Psoas muscle (tissue), 8 donors: ENCODE measurements around the gene DMXL1. TPM values are rescaled to one million over a fixed set of nuclear protein-coding genes. Genes with fewer than 3 reads are reported as not detected.

Experiments used
- ATAC-seq, 4 donors: fragments of 200-7000 bp; cut with Tn5 transposase; one replicate each; pipeline ENCODE4 v1.9.1; 2020; ENCODE audit warnings: moderate library complexity in 3 of 4, mild to moderate bottlenecking in 2 of 4
- DNase-seq, 2 donors: peaks; one replicate each; pipeline ENCODE4 v3.0.0-alpha.2; 2020
- H3K27ac ChIP-seq: fragments of 200-600 bp; one replicate; pipeline ENCODE4 v1.8.0; 2022
- H3K27me3 ChIP-seq, 3 donors: fragments of 200-600 bp in 1 of 3; one replicate each; pipeline versions ENCODE4 v1.6.1 to v1.8.0; 2013 to 2022; ENCODE audit warnings: low read length in 2 of 3, mild to moderate bottlenecking in 2 of 3, moderate library complexity in 1 of 3; ENCODE audit not compliant: insufficient read depth in 3 of 3
- H3K36me3 ChIP-seq, 2 donors: fragments of 200-600 bp in 1 of 2; one replicate each; pipeline versions ENCODE4 v1.6.1 to v1.8.0; 2013 to 2022; ENCODE audit warnings: low read depth in 1 of 2, mild to moderate bottlenecking in 1 of 2, moderate library complexity in 1 of 2; ENCODE audit not compliant: insufficient read depth in 1 of 2
- H3K4me1 ChIP-seq: fragments of 200-600 bp; one replicate; pipeline ENCODE4 v1.8.0; 2022
- H3K4me3 ChIP-seq: fragments of 200-600 bp; one replicate; pipeline ENCODE4 v1.8.0; 2022; ENCODE audit warnings: mild to moderate bottlenecking
- H3K9me3 ChIP-seq: fragments of 200-600 bp; one replicate; pipeline ENCODE4 v1.8.0; 2022
- CTCF ChIP-seq: fragments of 200-600 bp; IDR thresholded peaks from one replicate; pipeline ENCODE4 v1.8.0; 2022; ENCODE audit warnings: antibody characterized with exemption
- WGBS, 3 donors: extraction: QIAGEN DNeasy Blood & Tissue Kit; methylation state at CpG; one replicate each; pipeline versions ENCODE4 v1.1.6 to v1.1.7; 2013; 5-methylcytosine and 5-hydroxymethylcytosine counted together
- intact Hi-C, 2 donors: fragments of 100-400 bp; cut with DNase I; formaldehyde crosslinking; loops; one replicate each; pipeline versions ENCODE4 v1.11.0 to v1.14.2; 2022
- polyA plus RNA-seq, 3 donors: library from polyadenylated mRNA; stranded (reverse); fragments of 200-250 nt; gene quantifications; one replicate each; pipeline ENCODE4 v1.2.3, GENCODE V29; 2013
- total RNA-seq, 4 donors: library from RNA; stranded (reverse); fragmentation: NEBNext Ultra II Directional in 2 of 4; extraction: Animal tissue kit (Norgen Biotek cat#: 25700) in 2 of 4; gene quantifications; one replicate each; pipeline versions ENCODE4 v1.2.1 to v1.2.4, GENCODE V29; 2021 to 2023
- donor health status: healthy with polysubstance abuse.
- donor health status: DM: no; HTN: no; CAD: no; lungs with moderate emphysema.
- donor health status: Bipolar disorder and iron deficiency.
- donor health status: healthy.
- donor health status: DM: yes; HTN: yes; CAD: no.
- donor health status: DM: no; HTN: no; CAD: no.
- donor health status: DM: no; HTN: no; CAD: no.
- donor health status: DM: yes; HTN: yes; CAD: no.

Gene DMXL1
- total and polyA plus RNA-seq, 7 donors, result 5.1 to 21.7 (median 15.7) TPM

- Histone ChIP-seq H3K4me3 (no peak overlapping the region), H3K27me3 (no peaks in the 10 kb centered on the region), H3K4me1 (peaks cover 8% of the 10 kb centered on the region), H3K27ac (no peak overlapping the region), H3K9me3 (no peaks in the 10 kb centered on the region), H3K36me3 (no peaks in the 10 kb centered on the region)
- 30 to 38% (median 32%) methylated on average over 3 of the region's 3 CpGs for WGBS, 3 donors
- DNase-seq, result no peak
- intact Hi-C loops, result no loop called here
- ATAC-seq, result no peak
- TF ChIP-seq CTCF, result no peak
These were observed 219.3 kb downstream of the DMXL1 start for GRCh38 chr5:119290161-119290569.

DNA sequence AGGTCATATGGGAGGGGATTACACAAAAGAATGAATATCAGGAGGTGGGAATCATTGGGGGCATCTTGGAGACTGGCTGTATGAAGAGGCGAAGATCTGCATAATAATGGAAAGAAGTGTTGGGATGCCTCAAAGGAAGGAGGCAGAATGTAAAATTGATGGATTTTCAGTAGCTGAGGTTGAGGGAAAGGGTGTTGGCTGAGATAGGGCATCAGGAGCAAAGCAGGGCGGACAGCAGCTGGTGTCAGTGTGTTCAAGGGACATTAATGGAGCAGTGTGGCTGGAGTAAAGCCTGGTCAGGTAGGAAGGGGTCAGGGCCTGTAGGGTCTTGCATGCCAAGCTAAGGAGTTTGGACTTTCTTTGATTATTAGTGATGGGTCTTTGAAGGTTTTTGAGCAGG, 219.7 kb downstream of the DMXL1 start:
- no peaks in the 10 kb centered on the region for H3K36me3 ChIP-seq
- no peaks in the 10 kb centered on the region for H3K27me3 ChIP-seq
- ATAC-seq (no peak), DNase-seq (no peak)
- no peak for TF ChIP-seq CTCF
- 93 to 95% (median 93%) methylated on average over 2 of the region's 2 CpGs for WGBS, 3 donors
- no peak overlapping the region for H3K27ac ChIP-seq
- intact Hi-C loops, result no loop called here
- H3K4me3 ChIP-seq, result no peak overlapping the region
- no peaks in the 10 kb centered on the region for H3K9me3 ChIP-seq
- H3K4me1 ChIP-seq, result peaks cover 8% of the 10 kb centered on the region

DNA sequence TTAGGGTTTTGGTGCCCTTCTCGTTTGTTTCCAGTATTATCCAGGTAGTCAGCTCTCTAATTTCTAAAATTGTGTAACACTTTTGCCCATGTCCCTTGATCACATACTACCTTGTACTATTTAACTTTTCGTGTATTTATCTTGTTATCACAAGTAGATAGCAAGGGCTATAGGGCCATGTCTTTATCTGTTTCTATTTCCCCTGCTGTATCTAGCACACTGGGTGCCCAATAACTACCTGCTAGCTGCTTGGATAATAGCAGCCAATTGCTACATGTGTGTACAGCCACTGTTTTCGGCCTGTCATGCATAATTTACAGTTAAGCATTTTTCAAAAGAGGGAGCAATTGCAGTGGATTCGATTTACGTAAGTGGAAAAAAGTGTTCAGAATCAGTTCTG, 220.2 kb downstream of the DMXL1 start:
- 65 to 82% (median 71%) methylated on average over 5 of the region's 5 CpGs for WGBS, 3 donors
- no peaks in the 10 kb centered on the region for H3K9me3 ChIP-seq
- intact Hi-C loops, result no loop called here
- peaks cover 8% of the 10 kb centered on the region for H3K4me1 ChIP-seq
- no peak overlapping the region for H3K27ac ChIP-seq
- no peaks in the 10 kb centered on the region for H3K36me3 ChIP-seq
- H3K27me3 ChIP-seq, result no peaks in the 10 kb centered on the region
- TF ChIP-seq CTCF, result no peak
- no peak overlapping the region for H3K4me3 ChIP-seq
- DNase-seq (no peak), ATAC-seq (no peak)

- intact Hi-C loops, result no loop called here
- ATAC-seq (no peak), DNase-seq (no peak)
- H3K27ac ChIP-seq, result no peak overlapping the region
- no peak for TF ChIP-seq CTCF
- peaks cover 8% of the 10 kb centered on the region for H3K4me1 ChIP-seq
- no peaks in the 10 kb centered on the region for H3K9me3 ChIP-seq
- WGBS, 3 donors, result 50 to 67% (median 58%) methylated on average over 3 of the region's 3 CpGs
- no peaks in the 10 kb centered on the region for H3K36me3 ChIP-seq
- H3K27me3 ChIP-seq, result no peaks in the 10 kb centered on the region
- no peak overlapping the region for H3K4me3 ChIP-seq
These were observed 221.0 kb downstream of the DMXL1 start for GRCh38 chr5:119291877-119292276.

DNA sequence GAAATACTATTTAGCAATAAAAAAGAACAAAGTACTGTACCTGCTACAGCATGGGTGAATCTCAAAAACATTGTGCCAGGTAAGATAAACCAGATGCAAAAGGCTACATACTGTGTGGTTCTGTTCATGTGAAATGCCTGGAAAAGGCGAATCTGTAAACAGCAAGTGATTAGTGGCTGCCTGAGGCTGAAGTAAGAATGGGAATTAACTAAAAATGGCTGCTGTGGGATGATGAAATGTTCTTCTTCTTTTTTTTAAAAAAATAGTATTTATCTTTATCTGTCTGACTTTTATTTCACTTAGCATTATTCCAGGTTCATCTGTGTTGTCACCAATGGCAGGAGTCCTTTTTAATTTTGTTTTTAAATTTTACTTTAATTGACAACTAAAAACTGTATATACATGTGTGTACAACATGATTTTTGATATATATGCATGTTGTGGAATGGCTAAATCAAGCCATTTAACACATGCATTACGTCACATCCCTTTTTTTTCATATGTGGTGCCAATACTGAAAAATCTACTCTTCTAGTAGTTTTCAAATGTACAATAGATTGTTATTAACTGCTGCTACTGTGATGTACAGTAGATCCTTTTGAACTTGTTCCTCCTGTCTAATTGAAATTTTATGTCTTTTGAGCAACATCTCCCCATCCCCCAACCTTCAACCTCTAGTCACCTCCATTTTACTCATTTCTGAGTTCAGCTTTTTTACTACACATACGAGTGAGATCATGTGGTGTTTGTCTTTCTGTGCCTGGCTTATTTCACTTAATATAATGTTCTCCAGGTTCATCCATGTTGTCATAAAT, 222.0 kb downstream of the DMXL1 start:
- DNase-seq, result no peak
- no peaks in the 10 kb centered on the region for H3K27me3 ChIP-seq
- no peak for TF ChIP-seq CTCF
- no peaks in the 10 kb centered on the region for H3K36me3 ChIP-seq
- H3K9me3 ChIP-seq, result no peaks in the 10 kb centered on the region
- no peak for ATAC-seq
- H3K27ac ChIP-seq, result no peak overlapping the region
- peaks cover 8% of the 10 kb centered on the region for H3K4me1 ChIP-seq
- WGBS, 3 donors, result 90 to 93% (median 92%) methylated on average over 3 of the region's 3 CpGs
- intact Hi-C loops, result no loop called here
- no peak overlapping the region for H3K4me3 ChIP-seq
